ENCODE results near the gene ZNF570. TPM values are rescaled to one million over a fixed set of nuclear protein-coding genes. Genes with fewer than 3 reads are reported as not detected.
A peak's percentile ranks its signal among the peaks of the same experiment; 100 is the strongest.

Gene ZNF570
- total and polyA plus RNA-seq, 2 of the 13 experiments (the other 11 are each of a cell fraction or from before 2014, with no cell fraction given) = 1.0 to 4.4 TPM

- TF ChIP-seq ZNF280B (CRISPR knock-in tag; IDR thresholded peaks at IDR 0.05; ENCODE audit: borderline replicate concordance) = peak; percentile 23; the same call in 1 of the 2 replicates
- no peak for TF ChIP-seq DNMT3B (CRISPR knock-in tag; conservative IDR thresholded peaks at IDR 0.05)
- TF ChIP-seq, protein P1, sequence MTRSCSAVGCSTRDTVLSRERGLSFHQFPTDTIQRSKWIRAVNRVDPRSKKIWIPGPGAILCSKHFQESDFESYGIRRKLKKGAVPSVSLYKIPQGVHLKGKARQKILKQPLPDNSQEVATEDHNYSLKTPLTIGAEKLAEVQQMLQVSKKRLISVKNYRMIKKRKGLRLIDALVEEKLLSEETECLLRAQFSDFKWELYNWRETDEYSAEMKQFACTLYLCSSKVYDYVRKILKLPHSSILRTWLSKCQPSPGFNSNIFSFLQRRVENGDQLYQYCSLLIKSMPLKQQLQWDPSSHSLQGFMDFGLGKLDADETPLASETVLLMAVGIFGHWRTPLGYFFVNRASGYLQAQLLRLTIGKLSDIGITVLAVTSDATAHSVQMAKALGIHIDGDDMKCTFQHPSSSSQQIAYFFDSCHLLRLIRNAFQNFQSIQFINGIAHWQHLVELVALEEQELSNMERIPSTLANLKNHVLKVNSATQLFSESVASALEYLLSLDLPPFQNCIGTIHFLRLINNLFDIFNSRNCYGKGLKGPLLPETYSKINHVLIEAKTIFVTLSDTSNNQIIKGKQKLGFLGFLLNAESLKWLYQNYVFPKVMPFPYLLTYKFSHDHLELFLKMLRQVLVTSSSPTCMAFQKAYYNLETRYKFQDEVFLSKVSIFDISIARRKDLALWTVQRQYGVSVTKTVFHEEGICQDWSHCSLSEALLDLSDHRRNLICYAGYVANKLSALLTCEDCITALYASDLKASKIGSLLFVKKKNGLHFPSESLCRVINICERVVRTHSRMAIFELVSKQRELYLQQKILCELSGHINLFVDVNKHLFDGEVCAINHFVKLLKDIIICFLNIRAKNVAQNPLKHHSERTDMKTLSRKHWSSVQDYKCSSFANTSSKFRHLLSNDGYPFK (CRISPR knock-in tag; IDR thresholded peaks at IDR 0.05; ENCODE audit: borderline replicate concordance) = peak; percentile 59; the same call in 1 of the 2 replicates
- no peak for TF ChIP-seq NCOA5 (CRISPR knock-in tag; IDR thresholded peaks at IDR 0.05)
- TF ChIP-seq JUNB (CRISPR knock-in tag; IDR thresholded peaks at IDR 0.05; ENCODE audit: borderline replicate concordance) = no peak
- TF ChIP-seq, protein P2, sequence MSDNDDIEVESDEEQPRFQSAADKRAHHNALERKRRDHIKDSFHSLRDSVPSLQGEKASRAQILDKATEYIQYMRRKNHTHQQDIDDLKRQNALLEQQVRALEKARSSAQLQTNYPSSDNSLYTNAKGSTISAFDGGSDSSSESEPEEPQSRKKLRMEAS (IDR thresholded peaks at IDR 0.05) = no peak; the same call in 1 of the 2 replicates
- TF ChIP-seq NR0B2 (CRISPR knock-in tag; IDR thresholded peaks at IDR 0.05) = peak; percentile 93
- no peak for TF ChIP-seq ARID5B (CRISPR knock-in tag; IDR thresholded peaks at IDR 0.05)
- TF ChIP-seq BORCS8-MEF2B (CRISPR knock-in tag; IDR thresholded peaks at IDR 0.05) = peak; percentile 31; the same call in 1 of the 2 replicates
- TF ChIP-seq ZNF274 (CRISPR knock-in tag; IDR thresholded peaks at IDR 0.05) = peak; percentile 69; the same call in 1 of the 2 replicates
- 0 out of 2 replicates have a peak, but pooled peaks have one; percentile 58 for TF ChIP-seq ZNF33B (CRISPR knock-in tag; IDR thresholded peaks at IDR 0.05)
- peak; percentile 91 for TF ChIP-seq TARDBP (CRISPR knock-in tag; IDR thresholded peaks at IDR 0.05)
- no peak for TF ChIP-seq PAWR (CRISPR knock-in tag; IDR thresholded peaks at IDR 0.05; ENCODE audit: borderline replicate concordance)
- TF ChIP-seq, protein P3, sequence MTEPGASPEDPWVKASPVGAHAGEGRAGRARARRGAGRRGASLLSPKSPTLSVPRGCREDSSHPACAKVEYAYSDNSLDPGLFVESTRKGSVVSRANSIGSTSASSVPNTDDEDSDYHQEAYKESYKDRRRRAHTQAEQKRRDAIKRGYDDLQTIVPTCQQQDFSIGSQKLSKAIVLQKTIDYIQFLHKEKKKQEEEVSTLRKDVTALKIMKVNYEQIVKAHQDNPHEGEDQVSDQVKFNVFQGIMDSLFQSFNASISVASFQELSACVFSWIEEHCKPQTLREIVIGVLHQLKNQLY (CRISPR knock-in tag; IDR thresholded peaks at IDR 0.05) = no peak
- no peak for TF ChIP-seq MBD4 (IDR thresholded peaks at IDR 0.05; ENCODE audit: borderline replicate concordance, low read length)
- TF ChIP-seq ZNF24 (IDR thresholded peaks at IDR 0.05) = no peak
- TF ChIP-seq BRD4 (CRISPR knock-in tag; IDR thresholded peaks at IDR 0.05) = no peak; the same call in 1 of the 2 replicates
- TF ChIP-seq ZNF343 (CRISPR knock-in tag; IDR thresholded peaks at IDR 0.05) = no peak
Observed at GRCh38 chr19:37466798-37467607, 2.2 kb upstream of the ZNF570 start, which contains the start of gene ZNF569 (continued).
